Epithelial cell of proximal tubule (primary cell): ENCODE results near the gene GPATCH4. TPM values are rescaled to one million over a fixed set of nuclear protein-coding genes. Genes with fewer than 3 reads are reported as not detected.

Source experiments
- DNase-seq: peaks from one replicate; pipeline ENCODE4 v3.0.0-alpha.2; 2011; ENCODE audit warnings: low read depth
- H3K4me3 ChIP-seq: 2 replicates; pipeline ENCODE4 v1.5.1; 2011; ENCODE audit warnings: low read depth, mild to moderate bottlenecking, low read length
- total RNA-seq: library from RNA; depleted of rRNA; stranded (reverse); fragments of >200 nt; gene quantifications from 2 replicates; pipeline ENCODE4 v1.2.3, GENCODE V29; 2015
- TF ChIP-seq, protein P1 (sequence below): conservative IDR thresholded peaks from 2 replicates; pipeline ENCODE4 v1.5.1; 2012; ENCODE audit warnings: low read depth, mild to moderate bottlenecking, low read length

Gene GPATCH4
- total RNA-seq, 1 donor from 2014 or later = 15.9 TPM

DNA sequence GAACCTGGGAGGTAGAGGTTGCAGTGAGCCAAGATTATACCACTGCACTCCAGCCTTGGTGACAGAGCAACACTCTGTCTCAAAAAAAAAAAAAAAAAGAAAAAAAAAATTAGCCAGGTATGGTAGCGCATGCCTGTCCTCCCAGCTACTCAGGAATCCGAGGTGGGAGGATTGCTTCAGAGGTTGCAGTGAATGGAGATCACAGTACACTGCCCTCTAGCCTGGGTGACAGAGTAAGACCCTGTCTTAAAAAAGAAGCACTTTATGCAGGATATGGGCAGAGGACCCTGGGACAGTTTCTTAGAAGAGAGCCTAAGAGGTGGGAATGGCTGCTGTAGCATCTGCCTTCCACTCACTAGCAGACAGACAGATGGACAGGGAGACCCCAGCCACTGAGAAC, 51.9 kb downstream of the GPATCH4 start:
- TF ChIP-seq, protein P1, sequence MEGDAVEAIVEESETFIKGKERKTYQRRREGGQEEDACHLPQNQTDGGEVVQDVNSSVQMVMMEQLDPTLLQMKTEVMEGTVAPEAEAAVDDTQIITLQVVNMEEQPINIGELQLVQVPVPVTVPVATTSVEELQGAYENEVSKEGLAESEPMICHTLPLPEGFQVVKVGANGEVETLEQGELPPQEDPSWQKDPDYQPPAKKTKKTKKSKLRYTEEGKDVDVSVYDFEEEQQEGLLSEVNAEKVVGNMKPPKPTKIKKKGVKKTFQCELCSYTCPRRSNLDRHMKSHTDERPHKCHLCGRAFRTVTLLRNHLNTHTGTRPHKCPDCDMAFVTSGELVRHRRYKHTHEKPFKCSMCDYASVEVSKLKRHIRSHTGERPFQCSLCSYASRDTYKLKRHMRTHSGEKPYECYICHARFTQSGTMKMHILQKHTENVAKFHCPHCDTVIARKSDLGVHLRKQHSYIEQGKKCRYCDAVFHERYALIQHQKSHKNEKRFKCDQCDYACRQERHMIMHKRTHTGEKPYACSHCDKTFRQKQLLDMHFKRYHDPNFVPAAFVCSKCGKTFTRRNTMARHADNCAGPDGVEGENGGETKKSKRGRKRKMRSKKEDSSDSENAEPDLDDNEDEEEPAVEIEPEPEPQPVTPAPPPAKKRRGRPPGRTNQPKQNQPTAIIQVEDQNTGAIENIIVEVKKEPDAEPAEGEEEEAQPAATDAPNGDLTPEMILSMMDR = peak; percentile 8
- no peak overlapping the region for H3K4me3 ChIP-seq
- no peak for DNase-seq

DNA sequence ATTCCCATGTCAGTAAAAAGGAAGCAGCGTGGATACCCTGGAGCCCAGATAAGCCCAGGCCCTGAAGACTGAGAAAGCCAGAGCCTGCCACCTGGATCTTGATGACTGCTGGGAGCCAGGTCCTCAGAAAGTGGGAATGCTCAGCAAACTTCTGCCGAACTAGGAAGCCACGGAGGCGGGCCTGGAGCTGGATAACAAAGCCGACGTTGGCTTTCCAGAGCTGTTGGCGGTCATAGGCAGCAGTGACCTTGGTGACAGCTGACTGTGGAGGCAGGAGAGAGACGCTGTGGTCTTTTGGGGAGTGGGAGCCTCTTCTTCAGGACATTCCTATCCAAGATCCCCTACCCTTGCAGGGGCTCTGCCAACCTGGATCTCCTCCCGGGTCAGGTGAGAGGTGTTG, 53.3 kb downstream of the GPATCH4 start:
- H3K4me3 ChIP-seq = no peak overlapping the region
- no peak for DNase-seq
- TF ChIP-seq, protein P1 = no peak

DNA sequence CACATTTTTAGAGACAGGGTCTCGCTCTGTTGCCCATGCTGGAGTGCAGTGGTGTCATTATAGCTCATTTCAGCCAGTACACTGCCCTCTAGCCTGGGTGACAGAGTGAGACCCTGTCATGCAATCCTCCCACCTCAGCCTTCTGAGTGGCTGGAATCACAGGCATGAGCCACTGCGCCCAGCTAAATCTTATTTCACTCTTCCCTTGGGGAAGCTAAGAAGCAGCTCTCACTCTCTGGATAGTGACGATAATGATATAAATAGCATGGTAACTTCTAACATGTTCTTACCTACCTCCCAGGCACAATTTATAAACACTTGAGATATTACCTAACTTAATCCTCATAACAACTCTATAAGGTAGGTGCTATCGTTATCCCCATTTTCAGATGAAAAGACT, 53.8 kb downstream of the GPATCH4 start:
- TF ChIP-seq, protein P1 = no peak
- DNase-seq = no peak
- H3K4me3 ChIP-seq = no peak overlapping the region

DNA sequence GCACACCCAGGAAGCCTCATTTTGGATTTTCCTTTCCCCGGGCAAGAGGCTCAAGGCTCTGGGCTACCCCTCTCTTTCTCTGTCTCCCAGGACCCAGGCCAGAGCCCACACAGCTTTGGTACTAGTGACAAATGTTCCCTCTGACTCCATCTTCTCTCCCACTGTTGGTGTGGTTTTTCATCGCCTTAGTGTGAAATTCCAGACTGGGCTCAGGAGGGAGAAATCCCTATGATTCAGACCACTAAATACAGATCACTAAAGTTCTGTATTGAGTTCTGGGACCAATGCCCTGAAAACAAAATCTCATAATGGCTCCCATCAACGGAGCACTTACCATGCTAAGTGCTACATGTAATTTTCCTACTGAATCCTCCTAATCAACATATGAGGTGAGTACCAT, 55.0 kb downstream of the GPATCH4 start:
- no peak overlapping the region for H3K4me3 ChIP-seq
- no peak for DNase-seq

DNA sequence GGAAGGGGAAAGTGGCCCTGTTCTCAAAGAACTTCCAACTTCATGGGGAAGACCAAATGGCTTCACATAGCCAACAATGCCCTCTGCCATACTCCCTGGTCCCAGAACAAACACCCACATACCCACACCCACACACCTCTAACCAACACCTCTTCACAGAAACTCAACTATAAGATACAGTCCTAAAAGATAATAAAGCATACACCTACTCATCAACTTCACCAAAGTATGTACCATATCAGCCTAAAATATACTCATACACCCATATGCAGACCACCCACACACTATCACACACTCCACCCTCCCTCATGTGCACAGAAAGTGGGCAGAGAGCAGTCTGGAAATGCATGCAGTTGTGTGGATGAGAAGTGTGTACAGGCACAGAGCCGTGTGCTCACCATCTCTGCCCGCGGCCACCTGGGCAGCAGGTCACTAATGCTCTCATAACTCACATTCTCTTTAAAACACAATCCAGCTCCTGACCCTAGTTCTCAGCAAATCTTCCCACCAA, 56.6 kb downstream of the GPATCH4 start:
- TF ChIP-seq, protein P1 = no peak
- no peak overlapping the region for H3K4me3 ChIP-seq
- DNase-seq = no peak

More for the DNA sequence above, 55.0 kb downstream of the GPATCH4 start:
- TF ChIP-seq, protein P1 = no peak

Other genes with a start within 250 kb of the GPATCH4 start
- gene RHBG, start 232.3 kb downstream of the GPATCH4 start, total RNA-seq = 0.14 TPM in 1 of 2 replicates, not detected in the other
- 10.6 and 10.7 TPM in 2 replicates for gene MEF2D, start 100.7 kb downstream of the GPATCH4 start, total RNA-seq
- gene IQGAP3, start 28.9 kb downstream of the GPATCH4 start, total RNA-seq = 65.0 and 65.3 TPM in 2 replicates
- gene TTC24, start 21.8 kb downstream of the GPATCH4 start, total RNA-seq = not detected in 2 replicates
- gene NAXE, start 9.7 kb downstream of the GPATCH4 start, total RNA-seq = 124 and 127 TPM in 2 replicates
- not detected in 2 replicates for gene HAPLN2, start 17.9 kb upstream of the GPATCH4 start, total RNA-seq
- gene BCAN, start 40.6 kb upstream of the GPATCH4 start, total RNA-seq = not detected in 2 replicates
- gene NES, start 75.9 kb upstream of the GPATCH4 start, total RNA-seq = 11.6 and 70.2 TPM in 2 replicates
- gene CRABP2, start 104.1 kb upstream of the GPATCH4 start, total RNA-seq = 12.2 and 77.1 TPM in 2 replicates
- gene METTL25B, start 127.0 kb upstream of the GPATCH4 start, total RNA-seq = 6.9 and 19.9 TPM in 2 replicates
- gene ISG20L2, start 127.3 kb upstream of the GPATCH4 start, total RNA-seq = 19.4 and 26.4 TPM in 2 replicates
- 47.7 and 65.8 TPM in 2 replicates for gene MRPL24, start 139.6 kb upstream of the GPATCH4 start, total RNA-seq
- 279 and 348 TPM in 2 replicates for gene HDGF, start 150.2 kb upstream of the GPATCH4 start, total RNA-seq
- 49.5 and 51.2 TPM in 2 replicates for gene PRCC, start 166.1 kb upstream of the GPATCH4 start, total RNA-seq
- 2.0 and 3.5 TPM in 2 replicates for gene SH2D2A, start 215.4 kb upstream of the GPATCH4 start, total RNA-seq